ENCODE results near the gene DIP2B. TPM values are rescaled to one million over a fixed set of nuclear protein-coding genes. Genes with fewer than 3 reads are reported as not detected.

Gene DIP2B
- total RNA-seq, 1 donor from 2014 or later = 39.3 TPM

- no peak overlapping the region for H3K4me3 ChIP-seq (ENCODE audit: low read depth, low read length)
- no peak for DNase-seq (ENCODE audit: low read depth)
- no peaks in the 10 kb centered on the region for H3K27me3 ChIP-seq (ENCODE audit: control insufficient read depth, insufficient read depth, low read length)
- TF ChIP-seq CTCF (IDR thresholded peaks at IDR 0.05; ENCODE audit: insufficient read depth, low read length, poor library complexity, severe bottlenecking) = no peak
- no peaks in the 10 kb centered on the region for H3K36me3 ChIP-seq (ENCODE audit: control insufficient read depth, insufficient read depth, low read length)
Measured at GRCh38 chr12:50547742-50548141, 43.0 kb downstream of the DIP2B start.

- DNase-seq (ENCODE audit: low read depth) = no peak
- TF ChIP-seq CTCF (IDR thresholded peaks at IDR 0.05; ENCODE audit: insufficient read depth, low read length, poor library complexity, severe bottlenecking) = no peak
- H3K27me3 ChIP-seq (ENCODE audit: control insufficient read depth, insufficient read depth, low read length) = no peaks in the 10 kb centered on the region
- H3K4me3 ChIP-seq (ENCODE audit: low read depth, low read length) = no peak overlapping the region
- no peaks in the 10 kb centered on the region for H3K36me3 ChIP-seq (ENCODE audit: control insufficient read depth, insufficient read depth, low read length)
Measured at GRCh38 chr12:50549885-50550284, 45.1 kb downstream of the DIP2B start.

GRCh38 chr12:50550530-50551223 is 45.9 kb downstream of the DIP2B start:
- H3K4me3 ChIP-seq (ENCODE audit: low read depth, low read length) = no peak overlapping the region
- no peak for TF ChIP-seq CTCF (IDR thresholded peaks at IDR 0.05; ENCODE audit: insufficient read depth, low read length, poor library complexity, severe bottlenecking)
- no peak for DNase-seq (ENCODE audit: low read depth)

GRCh38 chr12:50551866-50552265 is 47.1 kb downstream of the DIP2B start:
- no peak for TF ChIP-seq CTCF (IDR thresholded peaks at IDR 0.05; ENCODE audit: insufficient read depth, low read length, poor library complexity, severe bottlenecking)
- DNase-seq (ENCODE audit: low read depth) = no peak
- Histone ChIP-seq H3K27me3 (ENCODE audit: control insufficient read depth, insufficient read depth, low read length) (no peaks in the 10 kb centered on the region), H3K36me3 (ENCODE audit: control insufficient read depth, insufficient read depth, low read length) (no peaks in the 10 kb centered on the region), H3K4me3 (ENCODE audit: low read depth, low read length) (no peak overlapping the region)

More at GRCh38 chr12:50550530-50551223, 45.9 kb downstream of the DIP2B start:
- no peaks in the 10 kb centered on the region for H3K27me3 ChIP-seq (ENCODE audit: control insufficient read depth, insufficient read depth, low read length)
- H3K36me3 ChIP-seq (ENCODE audit: control insufficient read depth, insufficient read depth, low read length) = no peaks in the 10 kb centered on the region

GRCh38 chr12:50554651-50555050 is 49.9 kb downstream of the DIP2B start:
- no peaks in the 10 kb centered on the region for H3K36me3 ChIP-seq (ENCODE audit: control insufficient read depth, insufficient read depth, low read length)
- H3K4me3 ChIP-seq (ENCODE audit: low read depth, low read length) = no peak overlapping the region
- no peak for TF ChIP-seq CTCF (IDR thresholded peaks at IDR 0.05; ENCODE audit: insufficient read depth, low read length, poor library complexity, severe bottlenecking)
- no peak for DNase-seq (ENCODE audit: low read depth)
- no peaks in the 10 kb centered on the region for H3K27me3 ChIP-seq (ENCODE audit: control insufficient read depth, insufficient read depth, low read length)

- Histone ChIP-seq H3K27me3 (ENCODE audit: control insufficient read depth, insufficient read depth, low read length) (no peaks in the 10 kb centered on the region), H3K36me3 (ENCODE audit: control insufficient read depth, insufficient read depth, low read length) (no peaks in the 10 kb centered on the region), H3K4me3 (ENCODE audit: low read depth, low read length) (no peak overlapping the region)
- no peak for TF ChIP-seq CTCF (IDR thresholded peaks at IDR 0.05; ENCODE audit: insufficient read depth, low read length, poor library complexity, severe bottlenecking)
- no peak for DNase-seq (ENCODE audit: low read depth)
Measured at GRCh38 chr12:50555471-50555885, 50.7 kb downstream of the DIP2B start.

Data from kidney epithelial cell (primary cell).